Measurements from ENCODE around the gene RREB1. TPM values are rescaled to one million over a fixed set of nuclear protein-coding genes. Genes with fewer than 3 reads are reported as not detected.

Gene RREB1
- total RNA-seq, 2 experiments from 2014 or later, result 14.7 to 18.1 TPM

GRCh38 chr6:7292596-7293255 lies 185.0 kb downstream of the RREB1 start:
- CTCF ChIA-PET, result interaction anchor here (1.0 kb wide), 1 partner anchor 11 kb away, joined by 3 read pairs; no protein-coding TSS in a partner anchor
- DNase-seq (no peak), ATAC-seq (no peak)
- peaks cover 41% of the 10 kb centered on the region for H3K36me3 Mint-ChIP-seq (ENCODE audit: low read depth)
- no peaks in the 10 kb centered on the region for H3K27me3 Mint-ChIP-seq
- no peak overlapping the region for H3K4me3 Mint-ChIP-seq
- peaks cover 7% of the 10 kb centered on the region for H3K4me1 Mint-ChIP-seq
- POLR2A ChIA-PET, result interaction anchor here (0.6 to 1.2 kb wide), 3 partner anchors 133 to 374 kb away, joined by 3 to 11 read pairs (median 4); no protein-coding TSS in a partner anchor
- intact Hi-C loops (cut with DNase I, micrococcal nuclease), result no loop called here
- H3K27ac Mint-ChIP-seq, result no peak overlapping the region
- H3K9me3 Mint-ChIP-seq (ENCODE audit: low read depth), result no peaks in the 10 kb centered on the region

- ChIA-PET CTCF (no interaction called here), POLR2A (interaction anchor here (0.7 kb wide), 1 partner anchor 577 kb away, joined by 3 read pairs; no protein-coding TSS in a partner anchor)
- H3K27me3 Mint-ChIP-seq, result no peaks in the 10 kb centered on the region
- peaks cover 45% of the 10 kb centered on the region for H3K36me3 Mint-ChIP-seq (ENCODE audit: low read depth)
- intact Hi-C loops (cut with DNase I, micrococcal nuclease), result no loop called here
- DNase-seq (no peak), ATAC-seq (no peak)
- peaks cover 13% of the 10 kb centered on the region for H3K4me1 Mint-ChIP-seq
- H3K4me3 Mint-ChIP-seq, result no peak overlapping the region
- H3K9me3 Mint-ChIP-seq (ENCODE audit: low read depth), result no peaks in the 10 kb centered on the region
- no peak overlapping the region for H3K27ac Mint-ChIP-seq
These were observed 188.2 kb downstream of the RREB1 start for GRCh38 chr6:7295916-7296315.

GRCh38 chr6:7296602-7297001 lies 188.8 kb downstream of the RREB1 start:
- Mint-ChIP-seq H3K27me3 (no peaks in the 10 kb centered on the region), H3K9me3 (ENCODE audit: low read depth) (no peaks in the 10 kb centered on the region), H3K27ac (no peak overlapping the region), H3K4me3 (no peak overlapping the region), H3K4me1 (peaks cover 17% of the 10 kb centered on the region), H3K36me3 (ENCODE audit: low read depth) (peaks cover 51% of the 10 kb centered on the region)
- intact Hi-C loops (cut with DNase I, micrococcal nuclease), result no loop called here
- no peak for DNase-seq
- ChIA-PET POLR2A (no interaction called here), CTCF (interaction anchor here (0.9 kb wide), 1 partner anchor 15 kb away, joined by 4 read pairs; no protein-coding TSS in a partner anchor)
- no peak for ATAC-seq

GRCh38 chr6:7298113-7298512 lies 190.4 kb downstream of the RREB1 start:
- ATAC-seq (no peak), DNase-seq (no peak)
- H3K4me1 Mint-ChIP-seq, result peaks cover 17% of the 10 kb centered on the region
- H3K4me3 Mint-ChIP-seq, result no peak overlapping the region
- H3K36me3 Mint-ChIP-seq (ENCODE audit: low read depth), result peaks cover 52% of the 10 kb centered on the region
- no peak overlapping the region for H3K27ac Mint-ChIP-seq
- CTCF ChIA-PET, result interaction anchor here (1.2 to 3.1 kb wide), 2 partner anchors 22 to 310 kb away, joined by 3 to 10 read pairs; no protein-coding TSS in a partner anchor
- H3K27me3 Mint-ChIP-seq, result no peaks in the 10 kb centered on the region
- no peaks in the 10 kb centered on the region for H3K9me3 Mint-ChIP-seq (ENCODE audit: low read depth)
- intact Hi-C loops (cut with DNase I, micrococcal nuclease), result no loop called here
- POLR2A ChIA-PET, result no interaction called here

GRCh38 chr6:7300926-7301325 lies 193.2 kb downstream of the RREB1 start:
- no peak overlapping the region for H3K4me3 Mint-ChIP-seq
- H3K9me3 Mint-ChIP-seq (ENCODE audit: low read depth), result no peaks in the 10 kb centered on the region
- ATAC-seq (no peak), DNase-seq (no peak)
- no peak overlapping the region for H3K27ac Mint-ChIP-seq
- peaks cover 30% of the 10 kb centered on the region for H3K4me1 Mint-ChIP-seq
- ChIA-PET POLR2A (no interaction called here), CTCF (interaction anchor here (0.7 to 1.2 kb wide), 3 partner anchors 15 to 655 kb away, joined by 3 to 4 read pairs (median 3); no protein-coding TSS in a partner anchor)
- H3K27me3 Mint-ChIP-seq, result no peaks in the 10 kb centered on the region
- H3K36me3 Mint-ChIP-seq (ENCODE audit: low read depth), result peaks cover 69% of the 10 kb centered on the region
- intact Hi-C loops (cut with DNase I, micrococcal nuclease), result no loop called here

Other genes with a start within 250 kb of the RREB1 start
- gene SSR1, start 205.2 kb downstream of the RREB1 start, total RNA-seq, result 100 to 1,000 TPM; 129 to 165 TPM